ENCODE results near the gene CRKL.
"Not testable (repeated sequence)": the region's sequence is repeated elsewhere in the genome, so short reads cannot be mapped to it uniquely, and the experiment has no call there.

CRKL gene

DNA sequence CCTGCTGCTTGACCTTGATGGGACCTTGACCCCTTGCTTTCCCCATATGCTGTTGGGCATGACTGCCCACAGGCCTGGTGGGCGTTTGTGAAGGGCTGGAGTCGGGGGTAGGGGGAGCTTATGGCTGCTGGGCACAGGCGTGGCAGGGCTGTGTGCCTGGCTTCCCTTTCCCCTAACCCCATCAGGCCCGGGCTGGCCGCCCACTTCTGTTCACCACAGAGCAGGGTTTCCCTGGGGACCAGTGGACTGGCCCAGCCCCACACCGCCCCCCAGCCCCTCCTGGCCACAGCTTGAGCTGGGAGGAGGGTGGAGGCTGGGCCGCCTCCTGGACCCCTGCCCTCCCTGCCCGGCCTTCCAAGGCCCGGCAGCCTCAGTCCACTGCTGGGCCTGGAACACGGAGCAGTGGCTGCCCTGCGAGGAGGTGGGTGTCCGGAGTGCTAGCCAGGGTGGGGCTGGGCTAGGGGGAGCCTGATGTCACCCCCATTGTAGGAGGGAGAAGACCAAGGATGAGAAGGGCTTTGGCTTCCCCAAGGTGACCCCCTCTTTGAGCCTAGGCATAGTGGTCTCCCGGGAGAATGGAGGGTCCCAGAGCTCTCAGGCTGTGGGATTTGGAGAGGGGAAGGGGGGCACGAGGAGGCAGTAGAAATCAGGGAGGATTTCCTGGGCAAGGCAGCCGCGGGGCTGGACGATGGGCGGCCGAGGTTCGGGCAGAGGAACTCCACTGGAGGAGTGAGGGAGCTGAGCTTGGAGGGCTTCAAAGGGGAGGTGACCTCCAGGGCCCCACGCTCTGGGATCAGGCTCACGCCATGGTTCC, 49.9 kb downstream of the CRKL start, which contains the start of gene AIFM3:
TSS of gene AIFM3 (plus strand) at position 373 of the 814 bp plus-strand sequence. CDS start 690 bp downstream, outside the sequence.
- DNase-seq (ENCODE audit: low read depth), result no peak

DNA sequence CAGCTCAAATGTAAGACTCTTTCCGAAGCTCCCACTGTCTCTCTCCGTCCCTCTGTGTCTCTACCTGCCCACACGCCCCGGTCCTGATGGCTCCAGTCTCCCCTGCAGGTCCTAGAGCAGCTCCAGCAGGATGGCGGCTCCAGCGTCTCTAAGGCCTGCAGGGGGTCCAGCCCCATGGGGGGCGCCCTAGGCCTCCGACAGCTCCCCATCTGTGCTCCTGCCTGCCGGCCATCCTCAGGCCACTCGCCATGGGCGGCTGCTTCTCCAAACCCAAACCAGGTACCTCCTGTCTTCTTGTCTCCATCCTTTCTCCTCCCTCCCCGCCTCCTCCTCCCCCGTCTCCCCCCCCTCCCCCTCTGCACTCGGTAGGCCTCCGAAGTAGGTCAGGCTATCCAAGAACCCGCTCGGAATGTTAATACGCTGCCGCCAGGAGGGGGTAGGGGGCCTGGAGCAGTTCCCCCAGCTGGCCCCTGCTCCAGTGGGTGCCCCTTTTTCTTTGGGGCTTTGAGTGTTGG, 50.5 kb downstream of the CRKL start:
- no peak for DNase-seq (ENCODE audit: low read depth)

DNA sequence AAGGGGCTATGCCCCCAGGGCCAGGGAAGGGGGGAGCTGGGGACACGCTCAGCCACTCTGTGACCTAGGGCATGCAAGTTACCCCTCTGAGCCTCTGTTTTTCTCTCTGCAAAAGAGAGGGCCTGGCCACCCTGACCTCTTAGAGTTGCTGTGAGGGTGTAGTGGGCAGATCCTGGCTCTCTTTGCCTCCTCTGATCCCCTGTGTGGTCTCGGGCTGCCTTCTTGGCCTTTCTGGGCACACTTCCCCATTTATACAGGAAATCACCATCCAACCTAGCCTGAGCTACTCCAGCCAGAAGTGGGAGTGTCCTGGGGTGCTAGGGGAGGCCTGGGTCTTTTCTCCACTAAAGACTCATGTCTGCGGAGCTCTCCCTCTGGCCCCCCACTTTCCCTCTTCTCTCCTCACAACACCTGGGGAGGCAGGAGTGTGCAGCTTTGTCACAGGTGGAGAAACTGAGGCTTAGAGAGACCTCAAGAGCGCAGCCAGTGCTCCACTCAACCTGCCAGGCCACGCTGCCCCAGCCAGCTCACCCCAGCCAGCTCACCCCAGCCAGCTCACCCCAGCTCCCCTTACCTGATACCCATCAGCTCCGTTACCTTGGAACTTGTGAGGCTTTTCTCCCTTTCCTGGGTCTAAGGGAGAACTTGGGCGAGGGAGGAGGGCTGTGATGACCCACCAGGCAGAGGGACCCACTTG, 51.2 kb downstream of the CRKL start:
- no peak for DNase-seq (ENCODE audit: low read depth)

DNA sequence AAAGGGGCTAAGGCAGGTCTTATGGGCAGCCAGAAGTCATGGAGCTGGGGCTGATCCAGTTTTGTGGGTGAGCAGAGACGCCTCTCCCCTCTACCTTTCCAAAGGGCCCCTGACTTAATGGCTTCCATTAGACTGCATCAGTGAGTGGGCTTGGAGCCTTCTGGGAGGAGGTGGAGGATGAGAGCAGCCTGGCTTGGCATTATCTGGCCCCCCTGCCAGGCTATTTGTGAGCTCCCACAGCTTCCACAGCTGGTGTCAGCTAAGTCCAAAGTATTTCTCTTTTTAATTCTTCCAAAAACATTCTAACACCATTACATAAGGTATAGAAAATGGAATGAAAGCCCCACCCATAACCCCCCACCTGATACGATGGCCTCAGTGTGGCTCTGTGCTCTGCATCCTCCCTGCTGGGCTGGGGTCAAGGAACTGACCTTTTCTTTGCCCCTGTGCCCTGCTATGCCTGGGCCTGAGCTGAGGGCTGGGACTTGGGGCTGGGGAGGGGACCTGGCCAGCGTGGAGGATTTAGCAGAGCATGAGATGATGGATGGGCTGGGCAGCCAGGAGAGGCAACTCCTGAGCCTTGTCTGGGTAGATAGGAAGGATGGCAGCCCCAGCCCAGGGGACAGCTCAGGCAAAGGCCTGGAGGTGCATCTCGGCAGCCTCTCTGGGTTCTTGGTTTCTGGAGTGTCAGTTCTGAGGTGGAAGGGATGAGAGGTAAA, 53.9 kb downstream of the CRKL start:
- DNase-seq (ENCODE audit: low read depth), result no peak

DNA sequence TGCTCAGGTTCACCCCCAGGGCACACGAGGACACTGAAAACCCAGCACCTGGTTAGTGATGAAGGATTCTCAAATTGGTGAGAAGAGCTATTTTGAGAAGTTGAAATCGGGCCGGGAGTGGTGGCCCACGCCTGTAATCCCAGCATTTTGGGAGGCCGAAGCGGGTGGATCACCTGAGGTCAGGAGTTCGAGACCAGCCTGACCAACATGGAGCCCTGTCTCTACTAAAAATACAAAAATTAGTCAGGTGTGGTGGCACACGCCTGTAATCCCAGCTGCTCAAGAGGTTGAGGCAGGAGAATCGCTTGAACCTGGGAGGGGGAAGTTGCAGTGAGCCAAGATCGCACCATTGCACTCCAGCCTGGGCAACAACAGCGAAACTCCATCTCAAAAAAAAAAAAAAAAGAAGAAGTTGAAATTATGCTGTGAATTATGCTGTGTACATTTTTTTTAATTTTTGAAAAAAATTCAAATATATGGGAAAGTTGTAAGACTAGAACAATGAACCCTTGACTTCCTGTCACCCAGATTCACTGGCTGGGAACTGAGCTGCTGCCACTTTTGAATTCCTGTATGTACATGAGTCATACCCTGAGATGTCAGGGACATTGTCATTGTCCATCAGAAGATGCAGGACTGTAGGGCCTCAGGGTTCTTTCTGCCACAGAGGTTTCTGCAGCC, 54.9 kb downstream of the CRKL start:
- not testable (repeated sequence) for DNase-seq (ENCODE audit: low read depth)

DNA sequence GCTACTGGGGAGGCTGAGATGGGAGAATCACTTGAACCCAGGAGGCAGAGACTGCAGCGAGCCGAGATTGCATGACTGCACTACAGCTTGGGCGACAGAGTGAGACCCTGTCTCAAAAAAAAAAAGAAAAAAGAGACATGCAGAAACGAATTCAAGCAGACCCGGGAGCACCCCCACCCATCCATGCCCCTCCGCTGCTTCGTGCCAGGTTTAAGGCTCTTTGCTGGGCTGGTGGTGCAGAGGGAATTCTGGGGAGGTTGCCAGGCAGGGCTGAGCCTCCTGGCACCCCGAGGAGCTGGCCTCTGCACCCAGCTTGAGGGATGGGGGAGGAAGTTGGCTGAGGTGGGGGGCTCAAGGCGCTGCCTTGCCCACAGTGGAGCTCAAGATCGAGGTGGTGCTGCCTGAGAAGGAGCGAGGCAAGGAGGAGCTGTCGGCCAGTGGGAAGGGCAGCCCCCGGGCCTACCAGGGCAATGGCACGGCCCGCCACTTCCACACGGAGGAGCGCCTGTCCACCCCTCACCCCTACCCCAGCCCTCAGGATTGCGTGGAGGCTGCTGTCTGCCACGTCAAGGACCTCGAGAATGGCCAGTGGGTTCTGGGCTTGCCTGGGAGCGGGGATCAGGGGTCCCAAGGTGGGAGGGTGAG, 55.8 kb downstream of the CRKL start:
- no peak for DNase-seq (ENCODE audit: low read depth)

DNA sequence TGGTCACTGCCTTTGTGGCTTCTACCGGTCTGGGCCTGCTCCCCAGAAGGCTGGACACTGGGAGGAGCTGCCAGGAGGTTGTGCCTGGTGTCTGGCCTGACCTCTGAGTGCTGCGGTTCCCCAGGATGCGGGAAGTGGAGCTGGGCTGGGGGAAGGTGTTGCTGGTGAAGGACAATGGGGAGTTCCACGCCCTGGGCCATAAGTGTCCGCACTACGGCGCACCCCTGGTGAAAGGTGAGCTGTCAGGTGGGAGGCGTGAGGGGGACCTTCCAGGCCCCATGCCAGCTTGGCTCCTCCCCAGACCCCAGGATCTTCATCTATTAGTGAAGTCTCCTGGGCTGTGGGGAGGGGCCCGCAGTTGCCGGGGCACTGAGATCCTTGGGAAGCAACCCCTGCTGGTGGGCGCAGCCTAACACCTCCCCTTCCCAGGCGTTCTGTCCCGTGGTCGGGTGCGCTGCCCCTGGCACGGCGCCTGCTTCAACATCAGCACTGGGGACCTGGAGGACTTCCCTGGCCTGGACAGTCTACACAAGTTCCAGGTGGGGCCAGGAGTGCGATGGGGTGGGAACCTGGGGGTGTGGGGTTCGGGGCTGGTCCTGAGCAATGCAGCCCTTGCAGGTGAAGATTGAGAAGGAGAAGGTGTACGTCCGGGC, 56.6 kb downstream of the CRKL start:
- no peak for DNase-seq (ENCODE audit: low read depth)

DNA sequence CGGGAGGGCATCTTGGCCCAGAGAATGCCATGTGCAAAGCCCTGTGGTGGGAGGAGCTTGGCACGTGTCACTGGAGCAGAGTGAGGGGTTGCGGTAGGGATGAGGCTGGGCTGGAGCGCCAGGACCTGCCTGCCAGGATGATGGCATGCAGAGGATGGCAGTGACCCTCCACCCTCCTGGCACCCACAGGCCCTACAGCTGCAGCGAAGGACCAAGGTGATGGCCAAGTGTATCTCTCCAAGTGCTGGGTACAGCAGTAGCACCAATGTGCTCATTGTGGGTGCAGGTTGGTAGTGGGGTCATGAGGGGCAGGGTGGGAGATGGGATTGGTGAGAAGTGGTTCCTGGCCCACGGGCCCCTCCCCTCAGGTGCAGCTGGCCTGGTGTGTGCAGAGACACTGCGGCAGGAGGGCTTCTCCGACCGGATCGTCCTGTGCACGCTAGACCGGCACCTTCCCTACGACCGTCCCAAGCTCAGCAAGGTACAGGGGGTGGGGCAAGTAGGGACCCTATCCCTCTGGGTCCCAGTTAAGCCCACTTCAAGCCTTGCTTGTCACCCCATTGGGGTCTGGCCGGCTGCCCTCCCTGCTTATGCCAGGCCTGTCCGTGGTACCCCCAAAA, 57.2 kb downstream of the CRKL start:
- no peak for DNase-seq (ENCODE audit: low read depth)

DNA sequence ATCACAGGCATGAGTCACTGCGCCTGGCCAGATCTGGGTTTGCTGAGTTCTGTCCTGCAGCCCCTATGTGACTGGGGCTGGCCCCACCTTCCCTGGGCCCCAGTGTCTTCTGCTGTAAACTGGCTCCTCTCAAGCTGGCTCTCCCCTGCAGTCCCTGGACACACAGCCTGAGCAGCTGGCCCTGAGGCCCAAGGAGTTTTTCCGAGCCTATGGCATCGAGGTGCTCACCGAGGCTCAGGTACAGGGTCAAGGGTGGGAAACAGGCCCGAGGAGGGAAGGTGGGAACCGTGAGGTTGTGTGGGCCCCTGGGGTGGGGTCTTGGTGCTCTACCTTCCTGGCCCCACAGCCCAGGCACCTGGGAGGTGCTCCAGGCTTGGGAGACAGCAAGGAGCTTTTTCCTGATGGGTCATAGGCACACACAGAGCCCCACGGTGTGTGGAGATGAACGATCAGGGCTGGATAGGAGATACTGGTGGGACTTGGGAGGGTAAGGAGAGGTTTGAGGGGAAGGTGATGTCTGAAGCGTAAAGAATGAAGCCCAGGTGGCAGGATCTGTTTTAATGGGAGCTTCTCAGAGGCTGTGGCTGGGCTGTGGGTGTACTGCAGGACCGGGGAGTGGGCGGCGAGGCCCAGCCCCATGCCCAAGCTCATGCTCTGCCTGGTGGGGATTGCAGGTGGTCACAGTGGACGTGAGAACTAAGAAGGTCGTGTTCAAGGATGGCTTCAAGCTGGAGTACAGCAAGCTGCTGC, 58.5 kb downstream of the CRKL start:
- DNase-seq (ENCODE audit: low read depth), result no peak

DNA sequence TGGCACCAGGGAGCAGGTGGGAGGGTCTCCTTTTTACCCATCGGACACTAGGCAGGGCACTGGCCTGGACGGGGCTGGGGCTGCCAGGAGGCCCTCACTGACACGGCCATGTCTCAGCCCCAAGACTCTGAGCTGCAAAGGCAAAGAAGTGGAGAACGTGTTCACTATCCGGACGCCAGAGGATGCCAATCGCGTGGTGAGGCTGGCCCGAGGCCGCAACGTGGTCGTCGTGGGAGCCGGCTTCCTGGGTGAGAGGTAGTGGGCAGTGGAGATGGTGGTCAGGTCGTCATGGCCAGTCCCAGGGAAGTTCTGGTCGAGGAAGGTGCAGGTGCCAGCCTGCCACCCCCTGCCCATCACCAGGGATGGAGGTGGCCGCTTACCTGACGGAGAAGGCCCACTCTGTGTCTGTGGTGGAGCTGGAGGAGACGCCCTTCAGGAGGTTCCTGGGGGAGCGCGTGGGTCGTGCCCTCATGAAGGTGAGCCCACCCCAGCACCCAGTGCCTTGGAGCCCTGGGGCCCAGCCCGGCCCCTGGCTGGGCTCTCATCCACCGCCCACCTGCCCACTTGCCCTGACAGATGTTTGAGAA, 59.2 kb downstream of the CRKL start:
- DNase-seq (ENCODE audit: low read depth), result no peak

DNA sequence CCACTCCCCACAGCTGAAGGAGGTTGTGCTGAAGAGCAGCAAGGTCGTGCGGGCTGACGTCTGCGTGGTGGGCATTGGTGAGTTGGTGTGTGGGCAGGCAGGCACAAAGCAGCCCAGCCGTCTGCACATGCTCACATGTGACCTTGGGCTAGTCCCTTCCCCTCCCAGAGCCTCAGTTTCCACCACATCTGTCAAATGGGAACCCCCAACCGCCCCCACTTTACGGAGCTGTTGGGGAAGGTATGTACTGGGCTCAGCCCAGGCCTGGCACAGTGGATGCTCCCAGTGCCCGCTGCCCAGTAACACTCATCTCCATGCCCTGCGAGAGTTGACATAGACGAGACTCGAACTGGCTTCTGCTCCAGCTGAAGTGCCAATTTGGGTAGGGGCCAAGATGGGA, 59.8 kb downstream of the CRKL start:
- no peak for DNase-seq (ENCODE audit: low read depth)

DNA sequence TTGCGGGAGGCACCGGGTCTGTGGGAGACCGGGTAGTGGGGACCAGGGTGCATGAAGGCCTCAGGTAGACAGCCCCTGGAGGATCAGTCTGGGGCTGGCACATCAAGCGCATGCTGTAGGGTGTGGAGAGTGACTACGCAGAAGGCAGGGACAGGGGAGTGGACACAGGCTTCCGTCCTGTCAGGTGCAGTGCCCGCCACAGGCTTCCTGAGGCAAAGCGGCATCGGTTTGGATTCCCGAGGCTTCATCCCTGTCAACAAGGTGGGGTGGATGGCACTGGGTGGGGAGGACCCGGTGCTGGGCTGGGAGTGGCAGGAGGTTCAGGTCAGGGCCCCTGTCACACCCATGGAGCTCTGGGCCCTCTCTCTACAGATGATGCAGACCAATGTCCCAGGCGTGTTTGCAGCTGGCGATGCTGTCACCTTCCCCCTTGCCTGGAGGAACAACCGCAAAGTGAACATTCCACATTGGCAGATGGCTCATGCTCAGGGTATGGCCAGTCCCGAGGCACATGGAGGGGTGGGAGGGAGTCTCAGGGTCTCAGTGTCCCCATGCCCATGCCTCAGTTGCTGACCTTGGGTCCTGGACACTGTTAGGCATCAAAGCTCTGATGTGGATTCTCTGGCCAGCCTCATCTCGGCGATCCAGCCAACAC, 60.4 kb downstream of the CRKL start:
- no peak for DNase-seq (ENCODE audit: low read depth)

DNA sequence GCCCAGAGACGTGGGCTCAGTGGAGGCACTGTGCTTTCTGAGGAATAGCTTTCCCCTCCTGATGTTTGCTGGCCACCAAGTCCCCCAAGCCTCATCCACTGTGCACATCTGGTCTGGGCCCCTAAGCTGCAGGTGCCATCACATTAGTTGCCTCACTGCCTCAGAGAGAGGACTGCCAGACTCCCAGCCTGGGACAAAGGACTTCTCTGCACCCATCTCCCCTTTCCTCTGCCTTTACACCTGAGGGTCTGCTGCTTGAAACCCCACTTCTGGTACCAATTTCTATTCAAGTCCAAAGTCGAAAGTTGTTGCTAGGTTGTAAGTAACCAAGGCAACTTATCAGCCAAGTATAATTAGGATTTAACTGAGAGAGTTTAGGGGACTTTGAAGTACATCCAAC, 61.2 kb downstream of the CRKL start:
- DNase-seq (ENCODE audit: low read depth), result no peak

DNA sequence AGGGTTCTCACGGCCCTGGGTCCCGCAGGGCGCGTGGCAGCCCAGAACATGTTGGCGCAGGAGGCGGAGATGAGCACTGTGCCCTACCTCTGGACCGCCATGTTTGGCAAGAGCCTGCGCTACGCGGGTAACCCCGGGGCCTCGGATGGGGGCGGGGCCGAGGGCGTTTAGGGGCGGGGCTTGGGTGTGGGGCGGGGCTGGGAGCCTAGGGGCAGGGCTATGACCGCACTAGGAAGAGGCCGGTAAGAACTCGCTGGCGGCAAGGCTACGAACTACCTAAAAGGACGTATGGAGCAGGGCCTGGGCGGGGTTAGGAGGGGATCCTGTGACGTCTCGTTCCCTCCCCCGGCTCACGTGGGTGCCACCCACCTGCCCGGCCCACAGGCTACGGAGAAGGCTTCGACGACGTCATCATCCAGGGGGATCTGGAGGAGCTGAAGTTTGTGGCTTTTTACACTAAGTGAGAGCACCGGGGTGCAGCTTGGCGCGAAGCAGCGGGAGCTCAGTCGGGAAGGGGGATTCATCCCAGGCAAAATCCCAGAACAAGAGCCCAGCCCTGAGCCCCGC, 62.1 kb downstream of the CRKL start:
- no peak for DNase-seq (ENCODE audit: low read depth)

DNA sequence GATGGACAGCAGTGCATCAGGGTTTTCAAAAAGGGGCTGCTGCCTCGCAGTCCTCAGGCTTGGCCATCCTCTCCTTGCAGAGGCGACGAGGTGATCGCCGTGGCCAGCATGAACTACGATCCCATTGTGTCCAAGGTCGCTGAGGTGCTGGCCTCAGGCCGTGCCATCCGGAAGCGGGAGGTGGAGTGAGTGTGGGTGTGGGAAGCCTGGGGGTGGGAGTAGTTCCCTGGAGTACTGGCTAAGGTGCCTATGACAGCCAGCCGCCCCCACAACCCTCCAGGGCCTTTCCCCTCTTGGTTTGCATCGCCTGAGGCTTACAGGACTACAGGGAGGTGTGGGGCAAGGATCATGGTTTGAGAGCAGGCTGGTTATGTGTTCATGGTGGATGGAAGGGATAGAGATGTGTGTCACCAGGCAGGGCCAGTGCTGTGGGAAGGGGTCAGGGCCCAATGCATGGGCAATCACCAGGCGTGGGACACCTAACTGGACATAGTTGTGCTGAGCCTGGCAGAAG, 62.8 kb downstream of the CRKL start:
- no peak for DNase-seq (ENCODE audit: low read depth)

DNA sequence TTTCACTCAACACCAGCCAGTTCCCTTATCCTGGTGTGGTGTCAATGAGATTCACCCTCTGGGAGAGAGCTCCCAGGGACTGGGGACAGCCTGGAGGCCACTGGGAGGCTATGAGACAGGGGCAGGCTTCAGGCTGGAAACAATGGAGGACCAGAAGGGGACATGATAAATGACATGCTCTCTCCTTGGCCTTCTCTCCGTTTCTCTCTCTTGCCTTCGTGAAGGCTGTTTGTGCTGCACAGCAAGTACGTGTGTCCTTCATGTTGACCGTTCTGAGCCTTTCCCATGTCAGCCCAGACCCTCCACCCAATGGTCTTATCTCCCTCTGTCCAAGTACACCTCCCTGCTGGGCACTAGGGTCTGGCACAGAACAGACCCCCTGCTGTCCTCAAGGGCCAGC, 63.3 kb downstream of the CRKL start:
- DNase-seq (ENCODE audit: low read depth), result no peak

DNA sequence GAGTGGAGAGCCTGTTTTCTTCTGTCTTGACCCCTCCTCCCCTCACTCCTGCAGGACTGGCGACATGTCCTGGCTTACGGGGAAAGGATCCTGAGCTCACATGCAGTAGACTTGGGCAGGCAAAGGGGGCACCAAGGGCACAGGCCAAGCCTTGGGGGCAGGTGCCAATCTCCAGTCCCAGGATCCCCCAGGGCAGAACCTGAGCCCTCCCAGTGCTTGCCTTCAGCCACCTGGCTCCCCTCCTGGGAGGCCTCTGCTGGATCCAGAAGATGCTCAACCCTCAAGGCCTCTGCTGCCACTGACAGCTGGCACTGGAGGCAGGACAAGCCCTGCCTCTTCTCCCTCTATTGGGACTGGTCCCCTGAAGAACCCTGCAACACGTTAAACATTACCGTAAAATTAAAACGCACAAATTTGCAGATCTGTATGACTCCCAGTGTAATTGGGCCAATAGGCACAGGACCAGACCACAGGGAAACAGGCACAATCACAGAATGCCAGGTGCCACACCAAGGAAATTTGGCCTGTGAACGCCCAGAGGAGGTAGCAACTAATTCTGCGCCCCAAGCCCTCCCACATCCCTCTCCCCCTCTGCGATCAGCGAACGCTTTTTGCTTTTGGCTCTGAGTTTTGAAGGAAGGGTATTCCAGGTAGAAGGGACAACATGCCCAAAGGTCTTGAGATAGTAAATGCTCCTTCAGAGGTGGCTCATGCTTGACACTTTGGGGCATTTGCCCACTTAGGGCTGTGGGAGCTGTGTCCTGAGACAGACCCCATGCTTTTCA, 63.9 kb downstream of the CRKL start:
- DNase-seq (ENCODE audit: low read depth), result no peak
